ENCODE data around the gene USP25. TPM values are rescaled to one million over a fixed set of nuclear protein-coding genes. Genes with fewer than 3 reads are reported as not detected.

USP25 gene
- total RNA-seq, 6 donors from 2014 or later, result 44.1 to 120 (median 61.5) TPM

GRCh38 chr21:15730484-15731242, 881 bp downstream of the USP25 start:
- DNase-seq, result no peak
- no peaks in the 10 kb centered on the region for H3K27me3 ChIP-seq
- no peak for TF ChIP-seq POLR2A (IDR thresholded peaks at IDR 0.05)
- no peak for TF ChIP-seq CTCF (IDR thresholded peaks at IDR 0.05)
- peak in 1 of 2 donors; percentile 12 for TF ChIP-seq POLR2AphosphoS5 (IDR thresholded peaks at IDR 0.05)
- peak overlapping the region; percentile 69 to 88 (median 82) for H3K4me3 ChIP-seq
- H3K36me3 ChIP-seq, result no peaks in the 10 kb centered on the region
- 2% methylated on average over 22 to 25 of the region's 30 CpGs for WGBS, 2 donors
- H3K27ac ChIP-seq, result peak overlapping the region; percentile 92 to 99 (median 96)
- no peaks in the 10 kb centered on the region for H3K9me3 ChIP-seq
- peaks cover 13 to 30% (median 29%) of the 10 kb centered on the region in 4 donors for H3K4me1 ChIP-seq
- no peak for ATAC-seq (ENCODE audit: low FRiP score in 2 of 2)

- peaks cover 17 to 36% (median 34%) of the 10 kb centered on the region in 4 donors for H3K4me1 ChIP-seq
- peak overlapping the region; percentile 92 to 99 (median 96) for H3K27ac ChIP-seq
- DNase-seq, result no peak
- no peaks in the 10 kb centered on the region for H3K36me3 ChIP-seq
- no peaks in the 10 kb centered on the region for H3K27me3 ChIP-seq
- 18 to 19% methylated on average over 4 of the region's 4 CpGs for WGBS, 2 donors
- H3K9me3 ChIP-seq, result no peaks in the 10 kb centered on the region
- no peak for TF ChIP-seq CTCF (IDR thresholded peaks at IDR 0.05)
- TF ChIP-seq POLR2AphosphoS5 (IDR thresholded peaks at IDR 0.05), result no peak
- no peak for TF ChIP-seq EP300 (IDR thresholded peaks at IDR 0.05)
- TF ChIP-seq POLR2A (IDR thresholded peaks at IDR 0.05), result no peak
- no peak for ATAC-seq (ENCODE audit: low FRiP score in 2 of 2)
- peak overlapping the region in 3 of 4 donors; percentile 69 to 82 (median 82) for H3K4me3 ChIP-seq
These were observed 1.4 kb downstream of the USP25 start for GRCh38 chr21:15731243-15731613.

GRCh38 chr21:15732290-15732995, 2.7 kb downstream of the USP25 start:
- H3K4me3 ChIP-seq, result peak overlapping the region; percentile 18 to 82 (median 76)
- H3K27me3 ChIP-seq, result no peaks in the 10 kb centered on the region
- ATAC-seq (ENCODE audit: low FRiP score in 2 of 2) (peak in 1 of 2 donors; percentile 62), DNase-seq (no peak)
- H3K36me3 ChIP-seq, result no peaks in the 10 kb centered on the region
- TF ChIP-seq POLR2A (IDR thresholded peaks at IDR 0.05) (no peak), EP300 (IDR thresholded peaks at IDR 0.05) (no peak), POLR2AphosphoS5 (IDR thresholded peaks at IDR 0.05) (no peak), CTCF (IDR thresholded peaks at IDR 0.05) (no peak)
- no peaks in the 10 kb centered on the region for H3K9me3 ChIP-seq
- peaks cover 18 to 42% (median 38%) of the 10 kb centered on the region in 4 donors for H3K4me1 ChIP-seq
- peak overlapping the region in 3 of 4 donors; percentile 92 to 99 (median 96) for H3K27ac ChIP-seq
- 12% methylated on average over 6 of the region's 6 CpGs for WGBS, 2 donors

GRCh38 chr21:15732996-15733329, 3.2 kb downstream of the USP25 start:
- H3K36me3 ChIP-seq, result no peaks in the 10 kb centered on the region
- DNase-seq (no peak), ATAC-seq (ENCODE audit: low FRiP score in 2 of 2) (no peak)
- H3K9me3 ChIP-seq, result no peaks in the 10 kb centered on the region
- no peak for TF ChIP-seq CTCF (IDR thresholded peaks at IDR 0.05)
- no peak for TF ChIP-seq EP300 (IDR thresholded peaks at IDR 0.05)
- 8% methylated on average over 3 of the region's 3 CpGs for WGBS, 2 donors
- peaks cover 18 to 45% (median 41%) of the 10 kb centered on the region in 4 donors for H3K4me1 ChIP-seq
- peak overlapping the region in 3 of 4 donors; percentile 69 to 82 (median 82) for H3K4me3 ChIP-seq
- peak overlapping the region in 3 of 4 donors; percentile 28 to 99 (median 96) for H3K27ac ChIP-seq
- H3K27me3 ChIP-seq, result no peaks in the 10 kb centered on the region
